Measurements from ENCODE around the gene PCNT. TPM values are rescaled to one million over a fixed set of nuclear protein-coding genes. Genes with fewer than 3 reads are reported as not detected.

PCNT gene
- total and polyA plus RNA-seq, 2 of the 8 experiments (the other 6 are each of a cell fraction or from before 2014, with no cell fraction given) = 9.9 to 45.1 TPM

DNA sequence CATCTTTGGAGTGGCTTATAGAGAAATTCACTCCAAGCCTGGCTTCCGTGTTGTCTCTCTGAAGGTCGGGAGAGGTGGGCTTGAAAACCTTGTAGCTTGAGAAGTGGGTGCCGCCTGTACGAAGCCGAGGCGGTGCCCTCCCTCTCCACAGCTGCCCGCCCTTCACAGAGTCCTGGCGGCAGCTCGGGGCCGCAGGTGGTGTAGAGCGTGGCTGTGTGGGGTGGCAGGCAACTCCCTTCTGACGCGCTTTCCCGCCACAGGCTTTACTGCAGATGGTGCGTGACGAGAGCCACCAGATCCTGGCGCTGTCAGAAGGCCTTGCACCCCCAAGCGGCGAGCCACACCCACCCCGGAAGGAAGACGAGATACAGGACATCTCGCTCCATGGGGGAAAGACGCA lies 101.6 kb downstream of the PCNT start:
- Histone ChIP-seq H2BK5ac (ENCODE audit: low read depth, low read length) (peak overlapping the region; percentile 40; the same call in 1 of the 2 replicates), H3K27me3 (replicated peaks in 1 of 4; ENCODE audit: control insufficient read depth in 3 of 4, extremely low read depth in 1 of 4, insufficient read depth in 3 of 4, low read length in 3 of 4) (no peaks in the 10 kb centered on the region), H4K5ac (ENCODE audit: insufficient read length, low read depth, low read length) (no peak overlapping the region), H4K91ac (replicated peaks; ENCODE audit: insufficient read length, low read length) (no peak overlapping the region), H4K20me1 (replicated peaks in 1 of 2; ENCODE audit: control insufficient read depth in 1 of 2, insufficient read depth in 2 of 2, low read length in 2 of 2) (no peaks in the 10 kb centered on the region), H2AK5ac (ENCODE audit: low read depth, low read length) (no peak overlapping the region), H3K4me1 (replicated peaks in 1 of 4; ENCODE audit: control insufficient read depth in 3 of 4, insufficient read depth in 4 of 4, low read length in 3 of 4) (peaks cover 0 to 16% (median 6%) of the 10 kb centered on the region in 4 experiments; a peak in 5 of 7 replicates), H2BK15ac (ENCODE audit: low read length) (no peak overlapping the region), H3K79me1 (ENCODE audit: low read depth, low read length) (no peaks in the 10 kb centered on the region), H3K4ac (replicated peaks; ENCODE audit: insufficient read length, low read depth, low read length) (no peak overlapping the region), H3K4me3 (ENCODE audit: extremely low read depth in 1 of 4, insufficient read depth in 2 of 4, low read depth in 3 of 4, low read length in 4 of 4) (no peak overlapping the region), H3K79me2 (ENCODE audit: control insufficient read depth in 1 of 2, insufficient read depth in 2 of 2, low read length in 2 of 2) (no peaks in the 10 kb centered on the region), H3K27ac (ENCODE audit: low read depth, low read length) (no peak overlapping the region), H3K18ac (ENCODE audit: extremely low read depth, low read length) (no peak overlapping the region), H3K4me2 (ENCODE audit: insufficient read depth in 1 of 2, low read depth in 2 of 2, low read length in 2 of 2) (no peak overlapping the region), H3K23me2 (ENCODE audit: low read depth, low read length) (0 out of 2 replicates have a peak, but pooled peaks cover 2% of the 10 kb centered on the region), H3K23ac (ENCODE audit: insufficient read length) (no peak overlapping the region), H3K36me3 (ENCODE audit: control insufficient read depth in 2 of 4, insufficient read depth in 4 of 4, low read length in 3 of 4) (peaks cover 9 to 29% (median 15%) of the 10 kb centered on the region in 4 experiments), H2BK120ac (replicated peaks; ENCODE audit: low read depth, low read length) (no peak overlapping the region), H2BK20ac (ENCODE audit: low read length) (peak overlapping the region; percentile 13; the same call in 1 of the 2 replicates), H3K9me3 (ENCODE audit: insufficient read depth in 2 of 2, low read depth in 1 of 2, low read length in 1 of 2) (no peaks in the 10 kb centered on the region), H3K56ac (replicated peaks; ENCODE audit: insufficient read length, low read depth, low read length) (no peak overlapping the region), H3K14ac (ENCODE audit: insufficient read length) (no peak overlapping the region), H4K8ac (ENCODE audit: extremely low read depth, insufficient read depth, low read length) (no peak overlapping the region; the same call in 1 of the 2 replicates), H3K9ac (replicated peaks in 1 of 4; ENCODE audit: extremely low read depth in 1 of 4, low read depth in 3 of 4, low read length in 3 of 4) (no peak overlapping the region), H2BK12ac (ENCODE audit: low read depth, low read length) (no peak overlapping the region; the same call in 1 of the 2 replicates), H2AFZ (ENCODE audit: low read length) (no peak overlapping the region)
- POLR2A ChIA-PET (ENCODE audit: partially characterized antibody) = interaction anchor here (1.5 to 1.6 kb wide), 2 partner anchors 11 to 14 kb away, joined by 3 to 4 read pairs; no protein-coding TSS in a partner anchor
- 91% methylated on average over 20 of the region's 23 CpGs; no CpG with 5 or more reads in 1 of the 2 experiments for WGBS, 2 experiments (ENCODE audit: extremely low coverage in 1 of 2, insufficient coverage in 1 of 2, insufficient read length in 1 of 2, insufficient replicate concordance in 2 of 2, low coverage in 1 of 2, low lambda C conversion rate in 2 of 2, missing lambda C conversion rate in 1 of 2)
- TF ChIP-seq POLR2AphosphoS5 (IDR thresholded peaks at IDR 0.05; ENCODE audit: low read depth, low read length) = no peak
- TF ChIP-seq NRF1 (IDR thresholded peaks at IDR 0.05; ENCODE audit: low read depth, low read length) = no peak
- no peak for FAIRE-seq
- DNase-seq (ENCODE audit: low read depth in 1 of 2, low spot score in 2 of 2) = no peak
- CTCF ChIA-PET (ENCODE audit: partially characterized antibody) = interaction anchor here (1.9 to 2.3 kb wide), 2 partner anchors 9 to 13 kb away, joined by 4 to 6 read pairs; no protein-coding TSS in a partner anchor
